Measurements from ENCODE around the gene BMPR1A.

- TF ChIP-seq CTCF (IDR thresholded peaks at IDR 0.05) (no peak), ZFX (IDR thresholded peaks at IDR 0.05; ENCODE audit: borderline replicate concordance) (no peak)
Observed at GRCh38 chr10:86775056-86775869, 18.8 kb downstream of the BMPR1A start.
